ENCODE results near the gene TBC1D22A. TPM values are rescaled to one million over a fixed set of nuclear protein-coding genes. Genes with fewer than 3 reads are reported as not detected.
A peak's percentile ranks its signal among the peaks of the same experiment; 100 is the strongest.

TBC1D22A gene
- total and polyA plus RNA-seq, 10 of the 15 experiments (the other 5 are each of a cell fraction or from before 2014, with no cell fraction given): 0.63 to 44.7 (median 27.4) TPM

DNA sequence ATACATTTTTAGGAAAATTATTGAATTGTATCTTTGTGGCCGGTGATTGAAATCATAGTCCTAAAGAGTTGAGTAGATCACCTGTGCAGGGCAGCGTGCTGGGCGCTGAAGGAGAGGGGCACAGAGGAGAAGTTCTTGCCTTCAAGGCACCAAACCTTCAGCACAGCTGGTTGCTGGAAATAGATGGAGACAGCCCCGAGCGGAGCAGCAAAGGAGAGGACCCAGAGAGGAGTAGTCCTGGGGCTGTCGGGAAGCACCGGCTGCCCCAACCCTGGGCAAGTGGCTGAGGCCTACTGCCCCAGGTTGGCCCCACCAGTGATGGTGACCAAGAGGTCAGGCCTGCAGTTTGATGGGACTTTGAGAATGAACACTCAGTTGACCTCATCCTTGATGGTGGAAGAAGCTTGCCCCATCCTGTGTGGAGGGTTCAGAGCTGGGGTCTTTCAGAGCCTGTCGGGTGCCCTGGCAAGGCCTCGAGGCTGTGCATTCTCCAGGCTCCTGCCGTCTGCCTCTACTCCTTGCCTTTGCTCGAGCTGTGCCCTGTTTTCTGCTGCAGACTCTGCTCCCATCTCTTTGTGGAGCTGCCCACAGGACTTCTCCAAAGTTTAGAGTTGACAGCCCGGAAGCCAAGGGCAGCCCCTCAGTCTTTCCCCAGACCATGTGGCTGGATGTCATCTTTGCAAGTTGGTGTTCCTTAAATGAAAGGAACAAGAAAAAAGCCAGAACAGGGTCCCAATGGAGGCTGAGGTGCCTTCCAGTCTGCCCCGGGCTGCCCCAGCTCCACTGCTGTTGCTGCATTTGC lies 285.1 kb downstream of the TBC1D22A start (continued):
- TF ChIP-seq EGR1 (IDR thresholded peaks at IDR 0.05; ENCODE audit: borderline replicate concordance in 1 of 2, low read depth in 2 of 2, low read length in 2 of 2) (no peak), CREB1 (IDR thresholded peaks at IDR 0.05; ENCODE audit: low read depth) (no peak), CEBPB (IDR thresholded peaks at IDR 0.05; ENCODE audit: borderline replicate concordance in 1 of 2, low read depth in 2 of 2, low read length in 2 of 2) (no peak), TAF1 (IDR thresholded peaks at IDR 0.05; ENCODE audit: borderline replicate concordance, low read depth, low read length) (no peak), CBX3 (IDR thresholded peaks at IDR 0.05; ENCODE audit: borderline replicate concordance, low read depth) (no peak), TARDBP (IDR thresholded peaks at IDR 0.05; ENCODE audit: borderline replicate concordance) (no peak)

DNA sequence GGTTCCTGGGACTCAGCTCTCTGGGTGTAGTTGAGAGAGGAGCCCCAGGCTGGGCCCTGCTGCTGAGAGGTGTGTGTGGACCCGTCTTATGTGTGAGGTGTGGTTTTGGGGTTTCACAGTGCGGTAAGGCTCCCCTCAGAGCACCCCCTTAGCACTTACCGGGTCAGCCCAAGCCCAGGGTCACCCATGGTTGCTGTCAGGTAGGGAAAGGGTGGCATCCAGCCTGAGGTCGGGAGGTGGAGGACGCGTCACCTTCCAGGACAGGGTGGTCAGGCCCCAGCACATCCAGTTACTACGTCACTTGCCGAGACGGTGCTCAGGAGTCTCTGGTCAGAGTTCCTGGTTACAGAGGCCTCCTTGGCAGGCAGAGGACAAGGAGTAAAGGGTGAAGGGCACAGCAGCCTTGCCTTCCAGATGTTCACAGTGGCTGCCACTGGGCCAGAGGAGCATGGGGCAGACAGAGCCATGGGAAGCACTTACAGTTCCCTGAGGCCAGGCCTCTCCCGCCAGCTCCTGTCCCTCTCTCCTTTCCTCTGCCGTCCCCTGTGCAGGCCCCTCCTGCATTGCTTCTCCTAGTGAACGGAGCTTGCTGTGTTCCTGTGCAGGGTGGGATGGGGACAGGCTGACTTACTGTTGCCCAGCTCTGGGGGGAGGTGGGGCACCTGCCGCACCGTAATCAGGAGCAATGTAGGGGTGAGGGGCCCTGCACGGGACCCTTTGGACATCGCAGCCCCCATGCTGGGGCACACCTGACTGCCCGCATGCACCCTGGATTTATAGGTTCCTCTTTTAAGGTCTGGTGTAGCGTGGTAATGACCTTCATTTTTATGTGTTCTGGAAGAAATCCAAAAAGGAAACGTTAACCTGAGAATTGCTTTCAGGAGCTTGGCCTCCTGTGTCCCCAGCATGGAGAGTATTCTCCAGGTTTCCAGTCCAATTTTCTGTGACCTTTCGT lies 285.9 kb downstream of the TBC1D22A start:
- no peak overlapping the region for H3K9ac ChIP-seq (ENCODE audit: control insufficient read depth, insufficient read depth, low read length)
- H3K4me3 ChIP-seq: no peak overlapping the region
- FAIRE-seq (no peak), DNase-seq (ENCODE audit: low read depth, low spot score) (no peak), ATAC-seq (no peak)
- no TSS peak for BruUV-seq (replicated peaks)
- no peaks in the 10 kb centered on the region for H3K79me2 ChIP-seq (ENCODE audit: control insufficient read depth, insufficient read depth, low read length)
- H2AFZ ChIP-seq (ENCODE audit: control insufficient read depth, low read depth, low read length): no peak overlapping the region
- CTCF ChIA-PET: interaction anchor here (0.7 kb wide), 1 partner anchor 19 kb away, joined by 3 read pairs; no protein-coding TSS in a partner anchor
- RAD21 ChIA-PET (ENCODE audit: unreplicated experiment): no interaction called here
- intact Hi-C loops (cut with micrococcal nuclease; ENCODE audit: unreplicated experiment): no loop called here
- SMC1A ChIA-PET (ENCODE audit: uncharacterized antibody, unreplicated experiment): no interaction called here
- POLR2A ChIA-PET: no interaction called here
- H3K4me2 ChIP-seq (ENCODE audit: control insufficient read depth, insufficient read depth): no peak overlapping the region
- H3K36me3 ChIP-seq (ENCODE audit: control insufficient read depth in 2 of 2, insufficient read depth in 2 of 2, low read length in 1 of 2): no peaks in the 10 kb centered on the region; a peak in 2 of 4 replicates
- no peaks in the 10 kb centered on the region for H4K20me1 ChIP-seq (ENCODE audit: control insufficient read depth, insufficient read depth)
- in situ Hi-C loops (cut with MboI): no loop called here
- H3K4me1 ChIP-seq (ENCODE audit: control insufficient read depth, insufficient read depth, low read length): peaks cover 15% of the 10 kb centered on the region
- TF ChIP-seq RUNX3 (IDR thresholded peaks at IDR 0.05; ENCODE audit: low read length) (peak; percentile 38; the same call in 1 of the 2 replicates), EP300 (IDR thresholded peaks at IDR 0.05; ENCODE audit: borderline replicate concordance in 1 of 2, control insufficient read depth in 1 of 2, low read depth in 2 of 2, low read length in 2 of 2) (no peak)
- H3K9me3 ChIP-seq (replicated peaks; ENCODE audit: control insufficient read depth, insufficient read depth, low read length): no peaks in the 10 kb centered on the region
- 0 out of 2 replicates have a peak overlapping the region, but pooled peaks have one; percentile 37 for H3K27ac ChIP-seq (ENCODE audit: control insufficient read depth, insufficient read depth)
- H3K27me3 ChIP-seq (replicated peaks in 1 of 2; ENCODE audit: control insufficient read depth in 2 of 2, insufficient read depth in 2 of 2, low read length in 1 of 2): no peaks in the 10 kb centered on the region
- 85% methylated on average over 18 of the region's 20 CpGs for WGBS (ENCODE audit: insufficient coverage, insufficient replicate concordance, low lambda C conversion rate, missing lambda C conversion rate)

Data from GM12878 (cell line).